Measurements from ENCODE around the gene KCNN3.

DNA sequence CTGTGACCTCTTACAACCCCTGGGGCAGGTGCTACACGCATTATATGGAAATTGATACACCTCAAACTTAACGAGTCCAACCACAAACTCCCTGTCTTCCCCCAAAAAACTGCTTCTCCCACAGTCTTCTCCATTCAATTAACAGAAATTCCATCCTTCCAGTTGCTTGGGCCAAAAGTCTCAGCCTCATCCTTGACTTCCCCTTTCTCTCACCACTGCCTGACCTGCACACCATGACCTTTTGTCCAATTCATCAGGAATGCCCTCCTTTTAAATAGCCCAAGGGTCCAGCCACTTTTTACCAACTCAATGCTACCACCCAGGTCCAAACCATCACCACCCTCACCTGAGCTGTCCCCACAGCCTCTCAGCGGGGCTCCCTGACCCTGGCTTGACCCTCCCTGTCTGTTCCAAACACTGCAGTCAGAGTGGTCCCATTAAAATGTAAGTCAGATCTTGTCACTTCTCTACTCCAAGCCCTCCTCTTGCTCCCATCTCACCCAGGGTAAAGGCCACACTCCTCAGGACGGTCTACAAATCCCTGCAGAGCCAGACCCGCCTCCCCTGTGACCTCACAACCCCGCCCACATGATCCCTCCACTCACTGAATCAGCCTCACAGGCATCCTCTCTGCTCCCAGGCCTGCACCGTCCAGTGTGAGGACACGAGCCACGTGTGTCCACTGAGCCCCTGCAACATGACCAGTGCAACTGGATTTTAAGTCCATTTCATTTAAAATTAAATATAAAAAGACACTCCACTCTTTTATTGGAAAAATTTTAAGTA lies 18.5 kb downstream of the KCNN3 start:
- TF ChIP-seq CTCF (conservative IDR thresholded peaks at IDR 0.05; ENCODE audit: low read depth, low read length) (no peak), EZH2 (IDR thresholded peaks at IDR 0.05; ENCODE audit: borderline replicate concordance, low read depth, low read length, poor library complexity, severe bottlenecking) (no peak)
